NOMO-1 treated with dmso at 0.1 percent for 144 hours (cell line): ENCODE measurements around the gene RNASE7.
A peak's percentile ranks its signal among the peaks of the same experiment; 100 is the strongest.
"Not testable (repeated sequence)": the region's sequence is repeated elsewhere in the genome, so short reads cannot be mapped to it uniquely, and the experiment has no call there.

Source experiments
- DNase-seq: peaks from one replicate; lab custom pipeline; 2025; ENCODE audit not compliant: unreplicated experiment; lab: John Stamatoyannopoulos, UW

Gene RNASE7

GRCh38 chr14:21041676-21042433 lies at the start of gene RNASE7:
RNASE7 (plus strand) TSS chr14:21042362; CDS start chr14:21042993, 631 bp downstream.
- no peak for DNase-seq

DNA sequence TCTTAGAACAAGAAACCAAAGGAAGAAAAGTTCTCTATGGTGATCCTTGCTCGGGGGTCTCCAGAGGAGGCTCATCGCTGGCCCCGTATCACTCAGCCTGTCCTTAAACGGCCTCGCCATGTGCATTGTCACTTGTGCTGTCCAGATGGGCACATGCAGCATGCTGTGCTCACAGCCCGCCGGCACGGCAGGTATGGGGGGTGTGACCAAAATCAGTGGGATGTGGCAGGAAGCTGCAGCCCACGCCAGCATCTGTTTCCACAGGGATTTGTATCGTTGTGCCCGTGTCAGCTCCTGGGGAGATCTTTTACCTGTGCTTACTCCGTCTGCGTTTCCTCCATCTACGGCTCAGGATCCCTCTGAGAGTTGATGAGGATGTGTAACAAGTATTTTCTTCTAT lies 45.6 kb upstream of the RNASE7 start:
- no peak for DNase-seq

GRCh38 chr14:20997115-20997514 lies 45.0 kb upstream of the RNASE7 start:
- DNase-seq, result no peak

GRCh38 chr14:20997564-20997963 lies 44.6 kb upstream of the RNASE7 start:
- DNase-seq, result no peak

GRCh38 chr14:20998139-20998538 lies 44.0 kb upstream of the RNASE7 start:
- no peak for DNase-seq

DNA sequence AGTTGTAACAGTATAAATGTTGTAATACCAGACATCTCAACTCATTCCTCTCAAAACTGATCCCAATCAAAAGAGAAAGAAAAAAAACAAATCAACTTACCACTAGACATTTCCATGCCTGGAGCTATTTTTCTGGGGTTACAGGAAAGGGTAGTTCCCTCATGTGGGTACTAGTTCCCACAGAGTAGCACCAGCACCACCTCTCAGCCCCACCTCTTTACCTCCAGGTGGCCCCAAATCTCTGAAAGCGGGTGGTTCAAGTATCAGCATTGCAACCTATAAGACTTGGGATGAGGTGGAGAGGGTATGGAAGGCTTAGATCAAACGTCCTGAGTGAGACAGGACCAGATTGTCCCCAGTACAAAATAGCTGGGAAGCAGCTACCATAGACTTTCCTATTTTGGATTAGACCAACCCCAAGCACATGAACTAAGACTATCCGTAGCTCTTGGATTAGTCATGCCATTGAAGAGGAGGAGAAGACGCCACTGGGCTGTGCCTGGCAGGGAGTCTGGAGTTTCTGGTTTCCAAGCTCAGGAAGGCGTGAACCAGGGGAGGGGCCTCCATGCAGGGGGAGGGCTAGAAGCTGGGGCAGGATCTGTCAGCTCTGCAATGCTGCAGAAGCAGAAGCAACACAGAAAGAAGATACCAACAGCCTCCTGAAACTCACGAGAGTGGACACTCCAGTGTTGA lies 43.3 kb upstream of the RNASE7 start, which contains the start of gene SLC39A2:
Gene SLC39A2 (plus strand): TSS at position 620 of the 693 bp plus-strand sequence. CDS start 154 bp downstream, outside the sequence.
- DNase-seq, result no peak

GRCh38 chr14:20999591-20999990 lies 42.6 kb upstream of the RNASE7 start:
- no peak for DNase-seq

- DNase-seq, result no peak
These were observed 40.9 kb upstream of the RNASE7 start for GRCh38 chr14:21001218-21001617.

DNA sequence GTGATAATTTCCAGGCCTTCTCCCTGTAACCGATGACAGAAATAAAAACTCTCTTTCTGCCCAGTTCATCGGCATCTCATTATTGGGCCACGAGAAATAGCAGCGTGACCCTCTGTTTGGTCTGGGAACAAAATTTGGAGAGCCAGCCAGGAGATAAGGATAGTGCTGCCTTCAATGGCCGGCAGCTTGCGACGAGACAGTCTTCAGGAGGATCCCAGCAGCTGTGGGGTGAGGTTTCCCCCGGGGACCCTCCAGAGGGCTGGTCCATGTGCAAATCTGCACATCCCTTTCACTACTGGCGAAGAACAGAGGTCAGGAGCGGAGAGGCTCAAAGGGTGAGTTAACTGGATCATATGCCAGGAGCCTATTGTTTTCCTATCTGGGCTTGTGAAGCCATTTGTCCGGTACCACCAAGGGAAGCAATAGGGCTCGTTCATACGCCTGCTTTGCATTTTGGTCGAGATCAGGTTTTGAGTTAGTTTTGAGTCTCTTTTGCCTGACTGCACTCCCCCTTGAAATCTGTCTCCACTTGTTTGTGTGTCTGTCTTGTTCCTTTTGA lies 38.3 kb upstream of the RNASE7 start:
- DNase-seq, result no peak

GRCh38 chr14:21009721-21010120 lies 32.4 kb upstream of the RNASE7 start:
- DNase-seq, result not testable (repeated sequence)

DNA sequence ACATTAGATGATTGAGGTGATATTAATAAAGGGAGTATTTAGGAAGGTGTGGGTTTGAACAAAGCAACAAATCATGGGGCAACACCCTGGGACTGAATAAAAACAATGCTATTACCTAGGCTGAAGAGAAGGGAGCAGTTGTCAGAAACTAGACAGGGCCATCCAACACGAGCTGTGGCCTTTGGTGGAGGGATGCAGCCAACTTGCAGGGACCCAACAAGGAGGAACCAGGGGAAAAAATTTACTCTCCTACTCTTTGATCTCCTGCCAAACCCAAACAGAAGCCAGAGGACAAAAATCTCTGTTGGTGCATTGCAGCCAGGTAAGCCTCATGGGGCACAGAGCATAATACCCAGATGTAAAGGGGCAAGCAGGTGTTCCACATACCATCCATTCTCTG lies 31.0 kb upstream of the RNASE7 start:
- DNase-seq, result no peak

DNA sequence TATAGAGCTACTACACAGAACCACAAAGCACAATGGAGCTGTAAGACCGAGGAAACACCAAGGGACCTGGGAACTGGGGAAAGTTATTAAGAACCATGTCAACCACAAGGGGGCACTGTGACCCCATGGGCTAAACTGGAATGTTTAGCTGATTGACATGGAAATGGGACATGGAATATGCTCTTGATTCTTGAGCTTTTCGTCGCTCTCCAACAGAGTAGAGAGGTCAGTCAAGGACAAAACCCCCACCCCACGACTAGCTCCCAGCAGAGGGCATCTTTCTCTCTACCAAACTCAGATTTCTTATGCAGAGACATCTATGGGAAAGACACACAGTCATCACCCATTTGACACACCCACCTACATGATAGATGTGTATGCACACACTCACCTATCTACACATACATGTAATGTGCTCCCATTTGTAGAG lies 27.4 kb upstream of the RNASE7 start:
- peak; percentile 20 for DNase-seq

DNA sequence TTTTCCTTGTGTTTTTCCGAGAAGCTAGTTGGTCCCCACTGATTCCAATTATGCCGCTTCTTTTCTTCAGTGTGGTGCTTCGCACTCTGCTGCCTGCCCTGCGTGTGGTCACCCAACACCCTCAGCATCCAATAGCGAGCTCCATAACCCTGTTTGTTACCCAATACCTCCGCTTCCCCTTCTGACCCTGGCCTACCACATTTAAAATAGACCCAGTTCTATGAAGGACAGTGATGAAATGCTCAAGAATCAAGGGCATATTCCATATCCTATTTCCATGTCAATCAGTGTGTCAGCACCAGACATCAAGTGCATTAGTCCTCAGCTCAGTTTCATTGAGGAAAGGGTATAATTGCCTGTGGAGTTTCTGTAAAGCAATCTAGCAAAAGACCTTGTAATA lies 26.9 kb upstream of the RNASE7 start:
- DNase-seq, result peak; percentile 60

- no peak for DNase-seq
These were observed 25.6 kb upstream of the RNASE7 start for GRCh38 chr14:21016413-21017190.

DNA sequence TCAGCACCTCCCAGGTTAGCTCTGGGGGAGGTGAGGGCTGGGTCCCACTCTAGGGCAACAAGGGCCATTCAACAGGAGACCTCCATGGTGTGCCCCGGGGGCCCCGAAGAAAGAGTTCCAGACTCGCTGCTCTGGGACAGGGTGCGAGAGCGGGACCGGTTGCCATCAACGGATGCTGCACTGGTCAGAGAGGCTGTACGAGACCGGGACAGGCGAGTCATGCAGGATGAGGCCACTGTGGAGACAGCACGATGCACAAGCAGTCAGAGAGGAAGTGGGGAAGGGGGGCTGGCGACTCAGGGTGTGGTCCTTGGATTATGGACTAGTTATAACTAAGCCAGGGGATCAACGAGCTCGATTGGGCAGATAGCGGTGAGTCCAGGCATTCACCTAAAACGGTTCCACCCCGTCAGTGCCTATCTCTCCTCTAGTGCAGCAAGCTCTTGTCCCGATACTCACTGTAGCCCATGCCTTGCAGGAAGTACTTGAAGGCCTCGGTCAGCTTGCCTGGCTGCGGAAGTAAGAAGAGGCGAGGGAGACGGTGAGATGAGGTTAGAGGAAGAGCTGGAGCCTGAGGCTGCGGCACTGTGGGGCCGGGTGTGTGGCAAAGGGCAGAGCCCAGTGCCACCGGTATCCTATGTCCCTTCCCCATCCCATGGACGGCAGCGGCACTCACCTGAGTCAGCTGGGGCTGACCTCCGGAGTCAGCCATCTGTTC lies 24.5 kb upstream of the RNASE7 start:
- no peak for DNase-seq

DNA sequence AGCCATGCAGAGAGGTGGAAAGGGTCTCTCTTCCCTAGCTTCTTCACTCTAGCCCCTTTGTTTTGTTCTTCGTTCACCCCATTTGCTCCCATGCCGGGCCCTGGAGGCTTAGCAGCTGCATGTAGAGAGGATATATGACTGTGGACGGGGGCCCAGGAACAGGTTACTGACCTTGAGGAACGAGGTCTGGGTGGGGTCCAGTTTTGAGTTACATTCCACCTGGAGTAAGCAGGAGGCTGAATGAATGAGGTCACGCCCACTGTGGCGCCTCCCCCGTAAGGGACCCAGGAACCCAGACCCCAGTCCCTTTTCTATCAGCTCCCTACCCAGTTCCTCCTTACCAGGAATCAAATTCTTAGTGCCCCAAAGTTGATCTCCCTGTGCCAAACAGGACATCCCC lies 23.9 kb upstream of the RNASE7 start:
- DNase-seq, result no peak

GRCh38 chr14:21018781-21019180 lies 23.4 kb upstream of the RNASE7 start:
- no peak for DNase-seq

DNA sequence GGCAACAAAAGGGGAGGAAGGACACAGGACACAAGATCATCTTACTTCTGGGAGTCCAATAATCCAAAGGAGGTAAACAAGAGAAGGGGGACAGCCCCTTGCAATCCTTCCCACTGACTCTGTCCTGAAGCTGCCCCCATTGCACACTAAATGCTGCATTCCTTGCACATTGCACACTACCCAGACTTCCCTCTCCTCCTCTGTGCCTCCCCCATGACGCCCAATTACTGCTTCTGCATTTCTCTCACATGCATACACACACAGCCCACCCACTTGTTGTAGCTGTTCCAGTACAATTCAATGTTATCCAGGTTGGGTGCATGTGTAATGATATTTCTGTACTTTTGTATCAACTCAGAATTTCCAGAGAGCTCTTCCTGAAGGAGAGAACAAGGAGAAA lies 22.8 kb upstream of the RNASE7 start:
- no peak for DNase-seq

GRCh38 chr14:21020977-21021545 lies 21.1 kb upstream of the RNASE7 start:
- DNase-seq, result no peak

DNA sequence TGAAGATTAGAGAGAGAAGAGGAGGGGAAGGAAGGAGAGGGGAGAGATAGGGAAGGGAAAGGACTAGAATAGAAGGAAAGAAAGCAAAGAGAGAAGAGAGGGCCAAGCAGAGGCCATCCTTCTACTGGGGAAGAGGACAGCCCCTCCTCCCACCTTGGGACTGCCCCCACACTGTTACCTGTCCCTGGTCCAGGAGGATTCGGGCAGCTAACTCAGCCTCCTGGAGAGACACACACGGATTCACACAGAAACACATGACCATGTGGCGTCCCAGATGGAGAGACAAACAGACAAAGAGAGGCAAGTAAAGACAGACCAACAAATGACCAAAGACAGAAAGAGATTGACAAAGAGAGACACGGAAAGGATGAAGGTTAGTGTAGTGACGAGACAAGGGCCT lies 19.5 kb upstream of the RNASE7 start:
- no peak for DNase-seq
